HG03175 (cell line): Measurements from ENCODE around the gene LRRC74B.

ENCODE experiments used
- ATAC-seq: cut with Tn5 transposase; IDR thresholded peaks from one replicate; pipeline ENCODE4 v1.9.1; 2021; ENCODE audit warnings: mild to moderate bottlenecking, moderate library complexity; ENCODE audit not compliant: unreplicated experiment

LRRC74B gene

GRCh38 chr22:21014202-21014725, 31.5 kb upstream of the LRRC74B start:
- ATAC-seq, result peak; percentile 90

GRCh38 chr22:21014726-21015465, 30.9 kb upstream of the LRRC74B start, which contains the start of gene P2RX6:
P2RX6 (plus strand) TSS chr22:21015165; CDS start chr22:21015175, 10 bp downstream.
- ATAC-seq, result no peak

- no peak for ATAC-seq
Measured at GRCh38 chr22:21015466-21016006, 30.2 kb upstream of the LRRC74B start.

DNA sequence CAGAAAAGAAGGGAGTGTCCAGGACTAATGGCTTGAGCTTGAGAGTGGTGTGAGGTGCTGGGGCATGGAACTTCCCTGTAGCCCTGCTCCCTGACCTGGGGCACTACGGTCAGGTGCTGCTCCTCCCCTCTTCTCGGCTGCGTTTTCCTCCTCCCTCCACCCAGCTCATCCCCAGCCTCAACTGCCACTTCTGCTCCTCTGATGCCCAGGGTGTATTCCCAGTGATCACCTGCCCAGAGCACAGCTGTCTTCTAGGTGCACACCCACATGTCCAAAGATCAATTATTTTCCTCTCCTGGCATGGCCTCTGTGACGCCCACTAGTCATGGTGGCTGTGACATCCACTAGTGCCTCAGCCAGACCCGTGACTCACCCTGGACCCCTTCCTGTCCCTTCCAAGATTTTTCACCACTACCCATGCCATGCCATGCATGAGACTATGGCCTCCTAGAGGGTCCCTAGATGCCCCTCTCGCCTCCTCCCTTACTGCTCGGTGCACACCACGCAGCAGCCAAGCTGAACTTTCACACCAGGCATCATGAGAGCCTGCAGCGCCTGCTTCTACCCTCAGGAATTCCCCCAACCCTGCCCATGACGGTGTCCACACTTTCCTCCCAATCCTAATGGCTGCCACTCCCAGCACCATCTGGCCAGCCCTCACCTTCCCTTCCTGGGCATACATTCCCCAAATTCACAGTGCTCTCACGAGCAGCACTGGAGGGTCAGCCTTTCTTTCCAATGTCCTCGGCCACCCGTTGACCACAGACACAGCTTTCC, 28.9 kb upstream of the LRRC74B start:
- no peak for ATAC-seq

- no peak for ATAC-seq
Measured at GRCh38 chr22:21018314-21018713, 27.4 kb upstream of the LRRC74B start.

GRCh38 chr22:21020802-21021429, 24.8 kb upstream of the LRRC74B start:
- ATAC-seq, result no peak

DNA sequence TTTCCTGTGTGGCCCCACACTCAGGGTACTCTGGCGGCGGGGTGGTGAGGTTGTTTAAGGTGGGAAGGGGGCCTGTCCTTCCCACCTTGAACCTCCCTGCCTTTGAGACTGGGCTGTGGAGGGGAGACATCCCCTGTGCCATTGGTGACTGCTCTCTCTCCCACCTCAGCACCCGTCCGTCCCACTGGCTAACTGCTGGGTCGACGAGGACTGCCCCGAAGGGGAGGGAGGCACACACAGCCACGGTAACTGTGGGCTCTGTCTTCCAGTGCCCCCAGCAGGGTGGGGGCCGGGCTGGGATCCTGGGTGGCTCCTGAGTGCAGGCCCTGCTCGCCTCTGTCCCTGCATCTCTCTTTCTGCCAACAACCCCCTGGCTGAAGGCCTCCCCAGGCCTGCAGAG, 23.2 kb upstream of the LRRC74B start:
- ATAC-seq, result no peak

GRCh38 chr22:21022955-21023614, 22.7 kb upstream of the LRRC74B start:
- ATAC-seq, result no peak

- ATAC-seq, result no peak
Measured at GRCh38 chr22:21025266-21025665, 20.5 kb upstream of the LRRC74B start.

DNA sequence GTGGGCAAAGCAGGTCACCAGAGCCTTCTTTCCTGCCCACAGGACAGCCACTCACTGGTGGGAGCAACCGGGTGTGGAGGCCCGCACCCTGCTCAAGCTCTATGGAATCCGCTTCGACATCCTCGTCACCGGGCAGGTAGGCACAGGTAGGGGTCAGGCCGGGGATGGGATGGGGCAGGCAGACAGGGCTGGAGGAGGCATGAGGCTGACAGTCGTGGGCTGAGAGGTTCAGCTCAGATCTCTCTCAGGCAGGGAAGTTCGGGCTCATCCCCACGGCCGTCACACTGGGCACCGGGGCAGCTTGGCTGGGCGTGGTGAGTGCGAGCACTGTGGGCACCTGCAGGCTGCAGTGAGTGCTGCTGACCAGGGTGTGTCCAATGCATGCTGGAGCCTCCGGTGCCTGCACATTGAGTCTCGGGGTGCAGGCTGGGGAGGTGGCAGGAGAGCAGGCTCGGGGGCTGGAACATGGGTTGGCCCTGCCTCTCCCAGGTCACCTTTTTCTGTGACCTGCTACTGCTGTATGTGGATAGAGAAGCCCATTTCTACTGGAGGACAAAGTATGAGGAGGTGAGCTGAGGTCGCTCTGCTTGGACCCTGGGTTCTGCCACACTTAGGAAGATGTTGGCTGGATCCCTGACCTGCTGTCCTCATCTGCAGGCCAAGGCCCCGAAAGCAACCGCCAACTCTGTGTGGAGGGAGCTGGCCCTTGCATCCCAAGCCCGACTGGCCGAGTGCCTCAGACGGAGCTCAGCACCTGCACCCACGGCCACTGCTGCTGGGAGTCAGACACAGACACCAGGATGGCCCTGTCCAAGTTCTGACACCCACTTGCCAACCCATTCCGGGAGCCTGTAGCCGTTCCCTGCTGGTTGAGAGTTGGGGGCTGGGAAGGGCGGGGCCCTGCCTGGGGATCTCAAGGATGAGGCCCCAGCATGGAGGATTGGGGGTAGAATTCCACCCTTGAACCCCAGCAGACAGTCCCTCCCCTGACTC, 19.7 kb upstream of the LRRC74B start:
- ATAC-seq, result no peak

GRCh38 chr22:21026783-21027692, 18.7 kb upstream of the LRRC74B start:
- ATAC-seq, result no peak

DNA sequence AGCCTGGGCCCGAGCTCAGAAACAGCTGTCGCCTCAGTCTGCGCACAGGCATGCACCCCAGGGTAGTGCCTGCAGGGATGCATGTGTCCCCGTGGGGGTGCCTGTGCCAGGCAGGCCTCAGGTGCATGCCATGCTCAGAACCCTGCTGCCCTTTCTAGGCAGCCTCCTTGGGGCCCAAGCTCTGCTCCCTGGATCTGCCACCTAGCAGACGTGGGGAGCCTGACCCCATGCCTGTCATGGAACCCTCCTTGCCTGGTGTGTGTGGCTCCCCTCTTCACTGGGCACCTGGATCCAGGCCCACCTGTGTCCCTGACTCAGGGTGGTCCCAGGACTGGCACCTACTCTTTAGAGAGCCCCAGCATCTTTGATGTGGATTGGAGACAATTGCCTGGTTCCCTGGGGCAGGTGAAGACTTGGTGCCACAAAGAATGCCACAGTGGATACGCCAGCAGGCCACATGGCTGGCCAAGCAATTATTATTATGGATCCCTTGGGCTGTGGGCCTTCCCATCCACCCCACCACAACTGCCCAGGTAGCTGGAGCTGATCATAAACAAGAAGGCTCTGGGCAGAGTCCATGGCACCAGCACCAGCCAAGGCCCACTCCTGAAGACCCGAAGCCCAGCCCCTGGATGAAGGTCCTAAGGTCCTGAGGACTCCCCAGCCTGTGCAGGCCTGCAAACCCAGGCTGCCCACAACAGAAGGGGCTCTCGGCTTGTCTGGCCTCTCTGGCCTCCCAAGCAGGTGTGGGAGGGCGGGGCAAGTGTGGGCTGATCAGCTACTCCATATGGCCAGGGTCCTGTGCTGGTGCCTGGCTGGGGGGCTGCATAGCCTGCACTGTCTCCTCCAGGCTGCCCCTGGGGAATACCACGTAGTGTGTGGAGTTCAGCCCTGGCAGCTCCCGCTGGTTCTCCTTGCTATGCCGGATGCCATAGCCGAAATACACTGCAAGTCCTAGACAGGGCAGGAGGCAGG, 17.2 kb upstream of the LRRC74B start:
- no peak for ATAC-seq

DNA sequence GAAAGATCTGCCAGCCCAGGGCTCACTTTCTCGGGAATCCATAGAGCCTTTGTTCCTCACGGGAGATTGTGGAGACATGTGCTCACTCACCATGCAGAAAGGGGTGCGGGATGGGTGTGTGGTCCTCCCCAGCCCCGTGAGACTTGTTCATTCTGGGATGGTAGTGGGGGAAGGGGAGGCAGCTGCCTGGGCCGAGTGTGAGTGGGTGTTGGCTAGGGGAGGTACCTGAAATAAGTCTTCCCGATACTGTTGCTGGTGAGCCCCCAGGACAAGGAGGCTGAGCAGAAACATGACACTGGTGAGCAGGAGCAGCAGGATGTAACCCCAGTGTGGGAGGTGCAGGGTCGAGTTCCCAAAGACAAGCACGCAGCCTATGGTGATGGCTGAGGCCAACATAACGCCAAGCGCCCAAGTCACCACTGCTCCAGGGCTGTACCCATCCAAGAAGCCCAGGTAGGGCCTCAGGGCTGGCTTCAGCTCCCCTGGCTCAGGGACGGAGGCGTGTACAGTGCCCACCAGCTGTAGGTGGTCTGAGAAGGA, 16.2 kb upstream of the LRRC74B start:
- no peak for ATAC-seq

- no peak for ATAC-seq
Measured at GRCh38 chr22:21030032-21030431, 15.7 kb upstream of the LRRC74B start.

GRCh38 chr22:21030621-21031544, 14.9 kb upstream of the LRRC74B start:
- ATAC-seq, result no peak

DNA sequence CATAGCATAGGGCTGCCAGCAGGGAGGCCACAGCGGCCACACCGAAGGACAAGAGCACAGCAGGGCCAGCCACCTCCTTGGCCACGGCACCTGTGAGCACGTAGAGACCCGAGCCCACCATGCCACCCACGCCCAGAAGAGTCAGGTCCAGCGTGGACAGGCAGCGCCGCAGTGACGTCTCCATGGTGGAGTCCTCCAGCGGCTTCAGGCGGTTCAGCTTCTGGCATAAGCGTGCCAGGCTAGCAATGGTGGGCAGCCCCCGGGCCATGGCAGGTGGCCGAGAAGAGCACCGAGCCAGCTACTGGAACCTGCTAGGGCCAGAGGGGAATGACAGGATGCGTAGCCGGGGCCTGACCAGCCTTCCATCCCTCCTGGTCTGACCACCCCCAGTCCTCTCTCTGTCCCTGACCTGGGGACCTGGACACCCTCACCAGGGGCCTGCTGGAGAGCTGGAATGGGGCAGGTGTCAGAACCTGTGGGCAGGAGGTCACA, 14.2 kb upstream of the LRRC74B start:
- no peak for ATAC-seq
